Pancreas (tissue), 10 donors: Measurements from ENCODE around the gene TMEM263. TPM values are rescaled to one million over a fixed set of nuclear protein-coding genes. Genes with fewer than 3 reads are reported as not detected.

Experiments used
- ATAC-seq, 4 donors: fragments of 200-7000 bp; cut with Tn5 transposase; one replicate each; pipeline versions ENCODE4 v1.8.0 to v1.9.1; 2020; ENCODE audit warnings: mild to moderate bottlenecking in 4 of 4, moderate library complexity in 4 of 4
- DNase-seq, 6 donors: peaks; one replicate each; pipeline ENCODE4 v3.0.0-alpha.2; 2020
- FAIRE-seq: peaks from 2 replicates; lab custom pipeline; 2012; peaks lifted over from hg19 to GRCh38; lab: Jason Lieb, UNC
- H3K27ac ChIP-seq, 4 donors: fragments of 200-600 bp; sonication (generic); 1 replicate in 3 of 4; 2 replicates in 1 of 4; pipeline versions ENCODE4 v1.5.0 to v1.8.0; 2020
- H3K27me3 ChIP-seq, 4 donors: fragments of 200-600 bp; one replicate each; pipeline ENCODE4 v1.8.0; 2021
- H3K36me3 ChIP-seq, 3 donors: fragments of 200-600 bp; sonication (generic) in 1 of 3; one replicate each; pipeline versions ENCODE4 v1.5.0 to v1.8.0; 2020 to 2021
- H3K4me1 ChIP-seq, 3 donors: fragments of 200-600 bp; one replicate each; pipeline ENCODE4 v1.8.0; 2021
- H3K4me3 ChIP-seq, 4 donors: fragments of 200-600 bp; sonication (generic) in 2 of 4; one replicate each; pipeline versions ENCODE4 v1.5.0 to v1.8.0; 2020 to 2021
- H3K9me3 ChIP-seq, 4 donors: fragments of 200-600 bp; one replicate each; pipeline ENCODE4 v1.8.0; 2021
- WGBS, 2 donors: extraction: QIAGEN DNeasy Blood & Tissue Kit; methylation state at CpG; one replicate each; pipeline ENCODE4 v1.1.7; 2013; 5-methylcytosine and 5-hydroxymethylcytosine counted together
- intact Hi-C, 3 donors: fragments of 100-400 bp; cut with DNase I; formaldehyde crosslinking; loops; one replicate each; pipeline versions ENCODE4 v1.11.1 to v1.14.2; 2022
- polyA plus RNA-seq, 2 donors: library from polyadenylated mRNA; stranded (reverse); fragments of 200-250 nt; gene quantifications; one replicate each; pipeline ENCODE4 v1.2.3, GENCODE V29; 2013
- total RNA-seq, 6 donors: library from RNA; stranded (reverse); fragmentation: NEBNext Ultra II Directional in 4 of 6; extraction: Animal tissue kit (Norgen Biotek cat#: 25700) in 4 of 6; gene quantifications; one replicate each; pipeline versions ENCODE4 v1.2.1 to v1.2.4, GENCODE V29; 2021 to 2023
- TF ChIP-seq, protein P1 (sequence below), 4 donors: fragments of 200-600 bp; sonication (generic) in 3 of 4; IDR thresholded peaks; one replicate each; pipeline versions ENCODE4 v1.5.0 to v1.8.0; 2021; ENCODE audit warnings: antibody characterized with exemption in 4 of 4
- donor health status: healthy with polysubstance abuse.
- donor health status: DM: no; HTN: no; CAD: no; lungs with moderate emphysema.
- donor health status: DM: no; HTN: no; CAD: no.
- donor health status: control.
- donor health status: control.
- donor health status: Bipolar disorder and iron deficiency.
- donor health status: DM: yes; HTN: yes; CAD: no.
- donor health status: DM: no; HTN: no; CAD: no.
- donor health status: DM: no; HTN: no; CAD: no.
- donor health status: DM: yes; HTN: yes; CAD: no.

Gene TMEM263
- total and polyA plus RNA-seq, 8 donors = 12.7 to 34.5 (median 23.4) TPM

GRCh38 chr12:106926657-106927056, 29.1 kb upstream of the TMEM263 start:
- no peaks in the 10 kb centered on the region for H3K27me3 ChIP-seq
- no peak overlapping the region for H3K4me3 ChIP-seq
- DNase-seq (no peak), ATAC-seq (no peak), FAIRE-seq (no peak)
- H3K4me1 ChIP-seq = no peaks in the 10 kb centered on the region
- TF ChIP-seq, protein P1, sequence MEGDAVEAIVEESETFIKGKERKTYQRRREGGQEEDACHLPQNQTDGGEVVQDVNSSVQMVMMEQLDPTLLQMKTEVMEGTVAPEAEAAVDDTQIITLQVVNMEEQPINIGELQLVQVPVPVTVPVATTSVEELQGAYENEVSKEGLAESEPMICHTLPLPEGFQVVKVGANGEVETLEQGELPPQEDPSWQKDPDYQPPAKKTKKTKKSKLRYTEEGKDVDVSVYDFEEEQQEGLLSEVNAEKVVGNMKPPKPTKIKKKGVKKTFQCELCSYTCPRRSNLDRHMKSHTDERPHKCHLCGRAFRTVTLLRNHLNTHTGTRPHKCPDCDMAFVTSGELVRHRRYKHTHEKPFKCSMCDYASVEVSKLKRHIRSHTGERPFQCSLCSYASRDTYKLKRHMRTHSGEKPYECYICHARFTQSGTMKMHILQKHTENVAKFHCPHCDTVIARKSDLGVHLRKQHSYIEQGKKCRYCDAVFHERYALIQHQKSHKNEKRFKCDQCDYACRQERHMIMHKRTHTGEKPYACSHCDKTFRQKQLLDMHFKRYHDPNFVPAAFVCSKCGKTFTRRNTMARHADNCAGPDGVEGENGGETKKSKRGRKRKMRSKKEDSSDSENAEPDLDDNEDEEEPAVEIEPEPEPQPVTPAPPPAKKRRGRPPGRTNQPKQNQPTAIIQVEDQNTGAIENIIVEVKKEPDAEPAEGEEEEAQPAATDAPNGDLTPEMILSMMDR (IDR thresholded peaks at IDR 0.05) = no peak
- H3K36me3 ChIP-seq = no peaks in the 10 kb centered on the region
- H3K27ac ChIP-seq = no peak overlapping the region
- 93 to 96% methylated on average over 1 of the region's 1 CpG for WGBS, 2 donors
- no peaks in the 10 kb centered on the region for H3K9me3 ChIP-seq
- intact Hi-C loops = no loop called here

GRCh38 chr12:106934277-106934676, 21.4 kb upstream of the TMEM263 start:
- intact Hi-C loops = no loop called here
- WGBS, 2 donors = 82% methylated on average over 3 of the region's 3 CpGs
- H3K36me3 ChIP-seq = no peaks in the 10 kb centered on the region
- DNase-seq (no peak), ATAC-seq (no peak), FAIRE-seq (no peak)
- H3K27ac ChIP-seq = no peak overlapping the region
- H3K4me1 ChIP-seq = no peaks in the 10 kb centered on the region
- no peak overlapping the region for H3K4me3 ChIP-seq
- no peaks in the 10 kb centered on the region for H3K9me3 ChIP-seq
- H3K27me3 ChIP-seq = no peaks in the 10 kb centered on the region
- TF ChIP-seq, protein P1 (IDR thresholded peaks at IDR 0.05) = no peak

DNA sequence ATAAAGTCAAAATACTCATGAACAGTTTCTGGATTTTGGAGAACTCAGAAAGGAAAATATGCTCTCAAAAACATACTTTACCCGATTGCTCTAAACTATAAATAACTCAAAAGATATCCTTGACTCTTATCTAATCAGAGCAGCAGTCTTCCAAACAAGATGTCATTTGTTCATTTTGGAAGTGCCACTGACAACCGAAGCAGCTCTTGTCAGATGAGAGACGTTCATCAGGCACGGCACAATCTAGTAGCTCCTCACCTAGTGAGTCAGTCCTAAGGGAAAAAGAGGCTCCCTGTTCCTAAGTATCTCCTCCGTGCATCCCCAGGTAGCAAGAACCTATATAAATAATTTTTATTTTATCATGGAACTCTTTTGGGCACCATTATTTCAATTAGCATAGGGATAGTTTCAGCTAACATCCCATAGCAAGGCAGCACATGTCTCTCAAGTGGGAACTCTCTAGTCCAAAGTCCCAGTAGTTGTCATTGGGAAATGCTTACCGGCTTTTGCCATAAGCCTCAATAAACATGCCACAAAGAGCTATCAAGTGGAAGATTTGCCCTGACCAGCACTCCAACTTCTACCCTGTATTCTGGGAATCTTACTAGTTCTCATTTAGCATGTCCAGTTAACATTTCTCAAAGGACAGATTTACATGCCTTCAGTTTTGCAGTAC, 14.1 kb upstream of the TMEM263 start:
- Histone ChIP-seq H3K4me3 (no peak overlapping the region), H3K9me3 (no peaks in the 10 kb centered on the region), H3K4me1 (no peaks in the 10 kb centered on the region), H3K27me3 (no peaks in the 10 kb centered on the region), H3K36me3 (no peaks in the 10 kb centered on the region), H3K27ac (no peak overlapping the region)
- intact Hi-C loops = no loop called here
- FAIRE-seq (no peak), ATAC-seq (no peak), DNase-seq (no peak)
- 40 to 43% methylated on average over 6 of the region's 6 CpGs for WGBS, 2 donors
- TF ChIP-seq, protein P1 (IDR thresholded peaks at IDR 0.05) = no peak

- Histone ChIP-seq H3K4me3 (no peak overlapping the region), H3K4me1 (no peaks in the 10 kb centered on the region), H3K27me3 (no peaks in the 10 kb centered on the region), H3K36me3 (no peaks in the 10 kb centered on the region), H3K27ac (no peak overlapping the region), H3K9me3 (no peaks in the 10 kb centered on the region)
- ATAC-seq (no peak), FAIRE-seq (no peak), DNase-seq (no peak)
- WGBS, 2 donors = 86 to 88% methylated on average over 2 of the region's 2 CpGs
- intact Hi-C loops = no loop called here
- TF ChIP-seq, protein P1 (IDR thresholded peaks at IDR 0.05) = no peak
These were observed 12.9 kb upstream of the TMEM263 start for GRCh38 chr12:106942775-106943174.

DNA sequence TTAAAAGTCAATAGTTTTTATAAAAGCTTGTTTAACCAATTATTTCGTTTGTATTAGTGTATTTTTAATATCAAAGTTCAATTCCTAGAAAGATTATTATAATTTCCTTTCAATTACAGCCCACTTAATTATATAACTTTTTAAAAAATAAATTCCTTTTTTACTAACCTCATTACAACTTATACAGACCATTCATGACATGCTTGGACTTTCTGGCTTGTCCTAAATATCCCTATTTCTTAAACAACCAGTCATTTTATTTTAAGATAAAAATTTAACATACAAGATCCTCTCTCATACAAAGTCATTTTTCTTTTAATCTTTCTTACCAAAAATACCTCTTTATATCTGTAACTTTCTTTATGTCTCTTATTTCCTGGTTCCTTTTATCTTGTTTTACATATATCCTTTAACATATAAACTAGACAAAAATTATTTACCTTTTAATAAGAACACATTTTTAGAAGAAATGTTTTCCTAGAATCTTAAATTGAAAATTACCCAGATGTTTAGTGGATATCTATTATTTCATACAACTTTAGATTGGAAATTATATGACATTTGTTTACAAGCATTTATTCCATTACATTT, 10.4 kb upstream of the TMEM263 start:
- H3K27me3 ChIP-seq = no peaks in the 10 kb centered on the region
- H3K36me3 ChIP-seq = no peaks in the 10 kb centered on the region
- H3K9me3 ChIP-seq = no peaks in the 10 kb centered on the region
- no peak overlapping the region for H3K27ac ChIP-seq
- intact Hi-C loops = no loop called here
- FAIRE-seq (peak; percentile 88), DNase-seq (no peak), ATAC-seq (no peak)
- TF ChIP-seq, protein P1 (IDR thresholded peaks at IDR 0.05) = no peak
- no peak overlapping the region for H3K4me3 ChIP-seq
- H3K4me1 ChIP-seq = no peaks in the 10 kb centered on the region
- 22 to 43% methylated on average over 1 of the region's 1 CpG for WGBS, 2 donors
